Measurements from ENCODE around the gene VAV3. TPM values are rescaled to one million over a fixed set of nuclear protein-coding genes. Genes with fewer than 3 reads are reported as not detected.
A peak's percentile ranks its signal among the peaks of the same experiment; 100 is the strongest.

Gene VAV3
- total and polyA plus RNA-seq, 9 donors, result 3.1 to 5.5 (median 4.1) TPM

DNA sequence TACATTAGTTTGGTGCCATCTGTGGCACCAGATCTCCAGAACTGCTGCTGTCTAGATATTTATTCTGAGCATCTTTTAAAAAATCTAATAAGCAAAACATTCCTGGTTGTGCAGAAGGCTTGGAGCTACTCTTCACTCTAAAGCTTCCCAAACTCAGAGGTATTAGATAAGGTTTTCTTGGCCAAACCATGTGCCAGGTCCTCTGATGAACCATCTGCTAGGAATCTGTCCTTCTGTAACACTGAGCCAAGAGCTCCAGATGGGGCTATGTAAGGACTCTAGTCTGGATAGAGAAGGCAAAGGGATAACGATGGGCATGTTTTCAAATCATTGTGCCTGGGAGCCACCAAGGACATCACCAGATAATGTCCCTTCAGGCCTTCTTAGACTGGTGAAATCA lies 413.5 kb downstream of the VAV3 start:
- H3K27ac ChIP-seq (ENCODE audit: low read length), result no peak overlapping the region
- WGBS (ENCODE audit: insufficient coverage), result no CpG with 5 or more reads among the region's 1 CpG
- no peaks in the 10 kb centered on the region for H3K27me3 ChIP-seq (ENCODE audit: control insufficient read depth, insufficient read depth, low read length)
- no peaks in the 10 kb centered on the region for H3K9me3 ChIP-seq (replicated peaks; ENCODE audit: control insufficient read depth, low read depth, low read length)
- no peaks in the 10 kb centered on the region for H3K36me3 ChIP-seq (ENCODE audit: control insufficient read depth, insufficient read depth, low read length)
- no peaks in the 10 kb centered on the region for H3K4me1 ChIP-seq (ENCODE audit: control insufficient read depth, insufficient read depth, low read length)
- DNase-seq, result no peak
- H3K4me3 ChIP-seq (ENCODE audit: low read length), result no peak overlapping the region

GRCh38 chr1:107550358-107550757 lies 414.6 kb downstream of the VAV3 start:
- WGBS (ENCODE audit: insufficient coverage), result 91% methylated on average over 3 of the region's 5 CpGs
- Histone ChIP-seq H3K27me3 (ENCODE audit: control insufficient read depth, insufficient read depth, low read length) (no peaks in the 10 kb centered on the region), H3K9me3 (replicated peaks; ENCODE audit: control insufficient read depth, low read depth, low read length) (no peaks in the 10 kb centered on the region), H3K36me3 (ENCODE audit: control insufficient read depth, insufficient read depth, low read length) (no peaks in the 10 kb centered on the region), H3K27ac (ENCODE audit: low read length) (no peak overlapping the region), H3K4me1 (ENCODE audit: control insufficient read depth, insufficient read depth, low read length) (no peaks in the 10 kb centered on the region), H3K4me3 (ENCODE audit: low read length) (no peak overlapping the region)
- no peak for DNase-seq

- Histone ChIP-seq H3K9me3 (replicated peaks; ENCODE audit: control insufficient read depth, low read depth, low read length) (no peaks in the 10 kb centered on the region), H3K4me1 (ENCODE audit: control insufficient read depth, insufficient read depth, low read length) (no peaks in the 10 kb centered on the region), H3K27ac (ENCODE audit: low read length) (no peak overlapping the region), H3K27me3 (ENCODE audit: control insufficient read depth, insufficient read depth, low read length) (no peaks in the 10 kb centered on the region), H3K36me3 (ENCODE audit: control insufficient read depth, insufficient read depth, low read length) (no peaks in the 10 kb centered on the region), H3K4me3 (ENCODE audit: low read length) (no peak overlapping the region)
- 66% methylated on average over 3 of the region's 3 CpGs for whole genome bisulfite sequencing (ENCODE audit: insufficient coverage)
- no peak for DNase-seq
Measured at GRCh38 chr1:107549152-107549810, 415.7 kb downstream of the VAV3 start.

GRCh38 chr1:107548276-107548675 lies 416.7 kb downstream of the VAV3 start:
- DNase-seq, result peak; percentile 10
- Histone ChIP-seq H3K4me3 (ENCODE audit: low read length) (no peak overlapping the region), H3K36me3 (ENCODE audit: control insufficient read depth, insufficient read depth, low read length) (no peaks in the 10 kb centered on the region), H3K27ac (ENCODE audit: low read length) (no peak overlapping the region), H3K4me1 (ENCODE audit: control insufficient read depth, insufficient read depth, low read length) (no peaks in the 10 kb centered on the region), H3K9me3 (replicated peaks; ENCODE audit: control insufficient read depth, low read depth, low read length) (no peaks in the 10 kb centered on the region), H3K27me3 (ENCODE audit: control insufficient read depth, insufficient read depth, low read length) (no peaks in the 10 kb centered on the region)
- 51% methylated on average over 3 of the region's 3 CpGs for WGBS (ENCODE audit: insufficient coverage)

GRCh38 chr1:107547363-107548155 lies 417.4 kb downstream of the VAV3 start:
- no peaks in the 10 kb centered on the region for H3K36me3 ChIP-seq (ENCODE audit: control insufficient read depth, insufficient read depth, low read length)
- H3K27ac ChIP-seq (ENCODE audit: low read length), result no peak overlapping the region
- no peaks in the 10 kb centered on the region for H3K4me1 ChIP-seq (ENCODE audit: control insufficient read depth, insufficient read depth, low read length)
- DNase-seq, result no peak
- no peak overlapping the region for H3K4me3 ChIP-seq (ENCODE audit: low read length)
- H3K27me3 ChIP-seq (ENCODE audit: control insufficient read depth, insufficient read depth, low read length), result no peaks in the 10 kb centered on the region
- H3K9me3 ChIP-seq (replicated peaks; ENCODE audit: control insufficient read depth, low read depth, low read length), result no peaks in the 10 kb centered on the region
- WGBS (ENCODE audit: insufficient coverage), result 65% methylated on average over 2 of the region's 4 CpGs

- 91% methylated on average over 4 of the region's 4 CpGs for WGBS (ENCODE audit: insufficient coverage)
- DNase-seq, result no peak
- Histone ChIP-seq H3K9me3 (replicated peaks; ENCODE audit: control insufficient read depth, low read depth, low read length) (no peaks in the 10 kb centered on the region), H3K36me3 (ENCODE audit: control insufficient read depth, insufficient read depth, low read length) (no peaks in the 10 kb centered on the region), H3K4me3 (ENCODE audit: low read length) (no peak overlapping the region), H3K4me1 (ENCODE audit: control insufficient read depth, insufficient read depth, low read length) (no peaks in the 10 kb centered on the region), H3K27ac (ENCODE audit: low read length) (no peak overlapping the region), H3K27me3 (ENCODE audit: control insufficient read depth, insufficient read depth, low read length) (no peaks in the 10 kb centered on the region)
Measured at GRCh38 chr1:107546576-107546975, 418.4 kb downstream of the VAV3 start.

DNA sequence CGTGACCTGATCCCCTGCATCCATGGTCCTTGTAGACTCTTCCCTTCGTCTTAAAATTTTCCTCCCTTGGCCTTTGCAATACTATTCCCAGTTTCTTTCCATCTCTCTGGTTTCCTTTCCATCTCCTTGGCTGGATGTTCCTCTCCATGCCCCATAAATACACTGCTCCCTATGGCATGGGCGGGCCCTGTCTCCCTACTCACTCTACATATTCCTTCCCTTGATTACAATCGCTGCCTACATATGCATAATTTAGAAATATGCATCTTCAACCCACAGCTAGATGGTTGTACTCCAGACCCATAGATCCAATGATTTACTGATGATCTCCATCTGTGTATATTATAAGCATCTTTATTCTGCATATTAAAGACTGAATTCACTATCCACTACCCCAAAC lies 419.1 kb downstream of the VAV3 start:
- 80% methylated on average over 3 of the region's 4 CpGs for WGBS (ENCODE audit: insufficient coverage)
- no peaks in the 10 kb centered on the region for H3K27me3 ChIP-seq (ENCODE audit: control insufficient read depth, insufficient read depth, low read length)

DNA sequence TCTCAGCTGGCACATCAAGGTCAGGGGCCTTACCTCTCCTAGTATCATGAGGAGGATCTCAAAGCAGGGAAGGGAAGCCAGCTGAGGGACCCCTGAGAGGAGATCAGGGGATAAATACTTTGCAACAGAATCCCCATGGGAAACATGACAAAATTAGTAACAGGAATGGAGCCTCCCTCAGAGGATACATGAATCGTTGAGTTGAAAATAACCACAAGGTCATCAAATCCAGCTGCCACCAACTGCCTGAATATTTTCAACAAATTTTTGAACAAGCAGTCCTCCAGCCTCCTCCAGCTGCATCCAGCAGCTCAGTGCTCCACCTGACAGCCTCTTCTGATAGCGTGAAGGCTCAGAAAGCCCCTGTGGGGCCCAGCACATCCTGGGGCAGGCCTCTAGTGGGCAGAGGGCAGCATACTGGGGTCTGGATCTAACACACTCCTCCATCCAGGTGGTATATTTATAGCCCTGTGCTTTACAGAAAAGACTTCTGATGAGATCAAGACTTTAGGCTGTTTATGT lies 419.9 kb downstream of the VAV3 start:
- Histone ChIP-seq H3K4me1 (ENCODE audit: control insufficient read depth, insufficient read depth, low read length) (no peaks in the 10 kb centered on the region), H3K27me3 (ENCODE audit: control insufficient read depth, insufficient read depth, low read length) (no peaks in the 10 kb centered on the region), H3K4me3 (ENCODE audit: low read length) (no peak overlapping the region), H3K27ac (ENCODE audit: low read length) (no peak overlapping the region), H3K36me3 (ENCODE audit: control insufficient read depth, insufficient read depth, low read length) (no peaks in the 10 kb centered on the region), H3K9me3 (replicated peaks; ENCODE audit: control insufficient read depth, low read depth, low read length) (no peaks in the 10 kb centered on the region)
- 30% methylated on average over 2 of the region's 2 CpGs for WGBS (ENCODE audit: insufficient coverage)
- no peak for DNase-seq

More for the DNA sequence above, 419.1 kb downstream of the VAV3 start:
- no peak overlapping the region for H3K27ac ChIP-seq (ENCODE audit: low read length)
- no peaks in the 10 kb centered on the region for H3K4me1 ChIP-seq (ENCODE audit: control insufficient read depth, insufficient read depth, low read length)
- no peak overlapping the region for H3K4me3 ChIP-seq (ENCODE audit: low read length)
- H3K36me3 ChIP-seq (ENCODE audit: control insufficient read depth, insufficient read depth, low read length), result no peaks in the 10 kb centered on the region
- no peaks in the 10 kb centered on the region for H3K9me3 ChIP-seq (replicated peaks; ENCODE audit: control insufficient read depth, low read depth, low read length)
- no peak for DNase-seq

GRCh38 chr1:107544285-107544684 lies 420.7 kb downstream of the VAV3 start:
- 82% methylated on average over 2 of the region's 4 CpGs for WGBS (ENCODE audit: insufficient coverage)

GRCh38 chr1:107541412-107541811 lies 423.6 kb downstream of the VAV3 start:
- Histone ChIP-seq H3K27me3 (ENCODE audit: control insufficient read depth, insufficient read depth, low read length) (no peaks in the 10 kb centered on the region), H3K4me3 (ENCODE audit: low read length) (no peak overlapping the region), H3K4me1 (ENCODE audit: control insufficient read depth, insufficient read depth, low read length) (no peaks in the 10 kb centered on the region), H3K9me3 (replicated peaks; ENCODE audit: control insufficient read depth, low read depth, low read length) (no peaks in the 10 kb centered on the region), H3K27ac (ENCODE audit: low read length) (no peak overlapping the region), H3K36me3 (ENCODE audit: control insufficient read depth, insufficient read depth, low read length) (no peaks in the 10 kb centered on the region)
- DNase-seq, result no peak
- WGBS (ENCODE audit: insufficient coverage), result 50% methylated on average over 1 of the region's 2 CpGs

More at GRCh38 chr1:107544285-107544684, 420.7 kb downstream of the VAV3 start:
- no peaks in the 10 kb centered on the region for H3K27me3 ChIP-seq (ENCODE audit: control insufficient read depth, insufficient read depth, low read length)
- no peaks in the 10 kb centered on the region for H3K9me3 ChIP-seq (replicated peaks; ENCODE audit: control insufficient read depth, low read depth, low read length)
- no peaks in the 10 kb centered on the region for H3K36me3 ChIP-seq (ENCODE audit: control insufficient read depth, insufficient read depth, low read length)
- H3K27ac ChIP-seq (ENCODE audit: low read length), result no peak overlapping the region
- H3K4me3 ChIP-seq (ENCODE audit: low read length), result no peak overlapping the region
- no peak for DNase-seq
- no peaks in the 10 kb centered on the region for H3K4me1 ChIP-seq (ENCODE audit: control insufficient read depth, insufficient read depth, low read length)
